Liver (tissue), 9 donors: ENCODE data around the gene CACTIN. TPM values are rescaled to one million over a fixed set of nuclear protein-coding genes. Genes with fewer than 3 reads are reported as not detected.

ENCODE experiments used
- DNase-seq: peaks from one replicate; pipeline ENCODE4 v3.0.0-alpha.2; 2017; ENCODE audit warnings: low spot score
- H3K27ac ChIP-seq, 2 donors: one replicate each; pipeline ENCODE4 v1.7.0; 2013; ENCODE audit warnings: inconsistent platforms in 2 of 2, low read length in 2 of 2, control low read depth in 1 of 2, low read depth in 1 of 2, mild to moderate bottlenecking in 1 of 2
- H3K27me3 ChIP-seq, 4 donors: one replicate each; pipeline versions ENCODE4 v1.6.1 to v1.7.0; 2013; ENCODE audit warnings: low read length in 3 of 4, inconsistent platforms in 1 of 4, mild to moderate bottlenecking in 1 of 4, moderate library complexity in 1 of 4; ENCODE audit not compliant: control insufficient read depth in 4 of 4, insufficient read depth in 4 of 4
- H3K36me3 ChIP-seq, 4 donors: one replicate each; pipeline versions ENCODE4 v1.6.1 to v1.7.0; 2013; ENCODE audit warnings: low read length in 3 of 4, mild to moderate bottlenecking in 3 of 4, low read depth in 1 of 4, moderate library complexity in 1 of 4; ENCODE audit not compliant: control insufficient read depth in 4 of 4, insufficient read depth in 3 of 4
- H3K4me1 ChIP-seq, 4 donors: one replicate each; pipeline versions ENCODE4 v1.6.1 to v1.7.0; 2013; ENCODE audit warnings: low read length in 3 of 4, mild to moderate bottlenecking in 3 of 4, moderate library complexity in 1 of 4; ENCODE audit not compliant: control insufficient read depth in 4 of 4, insufficient read depth in 4 of 4
- H3K4me3 ChIP-seq, 3 donors: one replicate each; pipeline versions ENCODE4 v1.6.1 to v1.7.0; 2013; ENCODE audit warnings: low read length in 3 of 3, control low read depth in 1 of 3, low read depth in 1 of 3, mild to moderate bottlenecking in 1 of 3
- H3K9ac ChIP-seq, 2 donors: one replicate each; pipeline ENCODE4 v1.7.0; 2013; ENCODE audit warnings: low read length in 2 of 2, mild to moderate bottlenecking in 2 of 2, moderate library complexity in 2 of 2, control low read depth in 1 of 2, low read depth in 1 of 2
- H3K9me3 ChIP-seq, 4 donors: one replicate each; pipeline versions ENCODE4 v1.6.1 to v1.7.0; 2013; ENCODE audit warnings: low read length in 3 of 4; ENCODE audit not compliant: control insufficient read depth in 4 of 4
- HNF4G ChIP-seq: IDR thresholded peaks from 2 replicates; pipeline ENCODE4 v1.6.1; 2016; ENCODE audit warnings: antibody characterized with exemption
- RAD21 ChIP-seq, 2 donors: IDR thresholded peaks; 2 replicates each; pipeline ENCODE4 v1.6.1; 2016; ENCODE audit warnings: antibody characterized with exemption in 2 of 2, mild to moderate bottlenecking in 2 of 2
- RXRA ChIP-seq, 2 donors: IDR thresholded peaks; 2 replicates each; pipeline ENCODE4 v1.6.1; 2017 to 2018; ENCODE audit warnings: antibody characterized with exemption in 2 of 2, mild to moderate bottlenecking in 1 of 2
- SP1 ChIP-seq: IDR thresholded peaks from 2 replicates; pipeline ENCODE4 v1.6.1; 2018; ENCODE audit warnings: antibody characterized with exemption, mild to moderate bottlenecking
- TAF1 ChIP-seq: conservative IDR thresholded peaks from 2 replicates; pipeline ENCODE4 v1.6.1; 2016; ENCODE audit warnings: antibody characterized with exemption, mild to moderate bottlenecking
- WGBS: extraction: QIAGEN DNeasy Blood & Tissue Kit; methylation state at CpG from one replicate; pipeline ENCODE4 v1.1.7; 2013; 5-methylcytosine and 5-hydroxymethylcytosine counted together
- polyA plus RNA-seq, 2 donors: library from polyadenylated mRNA; stranded (reverse) in 1 of 2; unstranded in 1 of 2; fragments of 200-250 nt in 1 of 2; fragments of >200 nt in 1 of 2; fragmentation: Nextera tagmentation in 1 of 2; extraction: Ambion mirVana in 1 of 2; gene quantifications; one replicate each; pipeline versions ENCODE4 v1.2.1 to v1.2.3, GENCODE V29; 2013 to 2015
- total RNA-seq, 2 donors: library from RNA; depleted of rRNA; stranded (reverse); fragments of >200 nt; gene quantifications; one replicate each; pipeline ENCODE4 v1.2.3, GENCODE V29; 2014
- TF ChIP-seq, protein P1 (sequence below): IDR thresholded peaks from 2 replicates; pipeline ENCODE4 v1.6.1; 2016; ENCODE audit warnings: antibody characterized with exemption
- TF ChIP-seq, protein P2 (sequence below): IDR thresholded peaks from 2 replicates; pipeline ENCODE4 v1.6.1; 2016; ENCODE audit warnings: antibody characterized with exemption, mild to moderate bottlenecking
- donor health status: healthy.
- donor health status: healthy.
- donor health status: healthy.
- donor health status: healthy.
- donor health status: healthy.

The CACTIN gene
- total and polyA plus RNA-seq, 4 donors, result 1.9 to 13.2 (median 10.0) TPM

DNA sequence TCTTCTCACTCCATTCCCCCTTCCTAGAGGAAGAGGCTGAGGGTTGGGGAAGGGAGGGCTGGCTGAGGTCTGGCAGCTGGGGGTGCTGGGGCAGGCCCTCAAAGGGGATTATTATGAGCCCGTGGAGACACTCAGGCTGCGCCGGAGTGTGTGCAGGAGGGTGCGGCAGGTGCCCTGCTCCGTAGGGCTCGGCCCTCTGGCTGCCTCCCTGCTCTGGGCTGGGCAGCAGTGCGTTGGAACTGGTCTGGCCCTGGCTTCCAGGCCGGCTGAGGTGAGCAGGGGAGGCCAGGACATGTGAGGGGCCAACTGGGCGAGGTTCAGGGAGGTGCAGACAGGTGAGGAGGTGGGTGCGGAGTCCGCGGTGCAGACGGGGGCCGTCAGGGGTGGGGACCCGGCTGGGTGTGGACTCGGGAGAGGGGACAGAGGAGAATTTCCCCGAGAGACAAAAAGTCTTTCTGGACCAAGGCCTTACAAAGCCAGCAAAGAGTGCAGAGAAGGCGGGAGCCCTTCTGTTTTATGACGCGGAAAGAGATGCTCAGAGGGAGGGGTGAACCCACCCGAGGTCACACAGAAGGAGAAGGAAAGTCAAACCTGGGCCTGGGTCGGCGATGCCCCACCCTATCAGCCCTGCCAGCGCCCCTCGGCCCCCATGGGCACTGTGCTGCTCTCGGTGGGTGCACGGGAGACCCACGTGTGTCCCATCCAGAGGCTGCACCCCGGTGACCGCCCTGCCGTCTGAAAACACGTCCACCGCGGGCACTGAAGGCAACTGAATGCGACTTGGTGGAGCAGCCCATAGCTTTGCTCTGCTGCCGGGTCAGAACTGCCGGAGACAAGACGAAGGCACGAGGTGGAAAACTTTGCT lies 42.7 kb upstream of the CACTIN start (continued):
- TF ChIP-seq, protein P1, sequence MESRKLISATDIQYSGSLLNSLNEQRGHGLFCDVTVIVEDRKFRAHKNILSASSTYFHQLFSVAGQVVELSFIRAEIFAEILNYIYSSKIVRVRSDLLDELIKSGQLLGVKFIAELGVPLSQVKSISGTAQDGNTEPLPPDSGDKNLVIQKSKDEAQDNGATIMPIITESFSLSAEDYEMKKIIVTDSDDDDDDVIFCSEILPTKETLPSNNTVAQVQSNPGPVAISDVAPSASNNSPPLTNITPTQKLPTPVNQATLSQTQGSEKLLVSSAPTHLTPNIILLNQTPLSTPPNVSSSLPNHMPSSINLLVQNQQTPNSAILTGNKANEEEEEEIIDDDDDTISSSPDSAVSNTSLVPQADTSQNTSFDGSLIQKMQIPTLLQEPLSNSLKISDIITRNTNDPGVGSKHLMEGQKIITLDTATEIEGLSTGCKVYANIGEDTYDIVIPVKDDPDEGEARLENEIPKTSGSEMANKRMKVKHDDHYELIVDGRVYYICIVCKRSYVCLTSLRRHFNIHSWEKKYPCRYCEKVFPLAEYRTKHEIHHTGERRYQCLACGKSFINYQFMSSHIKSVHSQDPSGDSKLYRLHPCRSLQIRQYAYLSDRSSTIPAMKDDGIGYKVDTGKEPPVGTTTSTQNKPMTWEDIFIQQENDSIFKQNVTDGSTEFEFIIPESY, result no peak
- no peak for TF ChIP-seq RXRA (IDR thresholded peaks at IDR 0.05)

- no peak for DNase-seq
- Histone ChIP-seq H3K4me3 (no peak overlapping the region), H3K27me3 (no peaks in the 10 kb centered on the region), H3K9me3 (no peaks in the 10 kb centered on the region), H3K4me1 (peaks cover 0 to 6% (median 2%) of the 10 kb centered on the region in 4 donors), H3K36me3 (peaks cover 0 to 7% (median 3%) of the 10 kb centered on the region in 4 donors), H3K9ac (no peak overlapping the region), H3K27ac (no peak overlapping the region)
- TF ChIP-seq HNF4G (no peak), SP1 (no peak)
- TF ChIP-seq, protein P2, sequence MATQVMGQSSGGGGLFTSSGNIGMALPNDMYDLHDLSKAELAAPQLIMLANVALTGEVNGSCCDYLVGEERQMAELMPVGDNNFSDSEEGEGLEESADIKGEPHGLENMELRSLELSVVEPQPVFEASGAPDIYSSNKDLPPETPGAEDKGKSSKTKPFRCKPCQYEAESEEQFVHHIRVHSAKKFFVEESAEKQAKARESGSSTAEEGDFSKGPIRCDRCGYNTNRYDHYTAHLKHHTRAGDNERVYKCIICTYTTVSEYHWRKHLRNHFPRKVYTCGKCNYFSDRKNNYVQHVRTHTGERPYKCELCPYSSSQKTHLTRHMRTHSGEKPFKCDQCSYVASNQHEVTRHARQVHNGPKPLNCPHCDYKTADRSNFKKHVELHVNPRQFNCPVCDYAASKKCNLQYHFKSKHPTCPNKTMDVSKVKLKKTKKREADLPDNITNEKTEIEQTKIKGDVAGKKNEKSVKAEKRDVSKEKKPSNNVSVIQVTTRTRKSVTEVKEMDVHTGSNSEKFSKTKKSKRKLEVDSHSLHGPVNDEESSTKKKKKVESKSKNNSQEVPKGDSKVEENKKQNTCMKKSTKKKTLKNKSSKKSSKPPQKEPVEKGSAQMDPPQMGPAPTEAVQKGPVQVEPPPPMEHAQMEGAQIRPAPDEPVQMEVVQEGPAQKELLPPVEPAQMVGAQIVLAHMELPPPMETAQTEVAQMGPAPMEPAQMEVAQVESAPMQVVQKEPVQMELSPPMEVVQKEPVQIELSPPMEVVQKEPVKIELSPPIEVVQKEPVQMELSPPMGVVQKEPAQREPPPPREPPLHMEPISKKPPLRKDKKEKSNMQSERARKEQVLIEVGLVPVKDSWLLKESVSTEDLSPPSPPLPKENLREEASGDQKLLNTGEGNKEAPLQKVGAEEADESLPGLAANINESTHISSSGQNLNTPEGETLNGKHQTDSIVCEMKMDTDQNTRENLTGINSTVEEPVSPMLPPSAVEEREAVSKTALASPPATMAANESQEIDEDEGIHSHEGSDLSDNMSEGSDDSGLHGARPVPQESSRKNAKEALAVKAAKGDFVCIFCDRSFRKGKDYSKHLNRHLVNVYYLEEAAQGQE, result no peak
- TF ChIP-seq, protein P1, result no peak
- WGBS, result 88% methylated on average over 34 of the region's 34 CpGs
Observed at GRCh38 chr19:3668331-3669081, 41.9 kb upstream of the CACTIN start.

DNA sequence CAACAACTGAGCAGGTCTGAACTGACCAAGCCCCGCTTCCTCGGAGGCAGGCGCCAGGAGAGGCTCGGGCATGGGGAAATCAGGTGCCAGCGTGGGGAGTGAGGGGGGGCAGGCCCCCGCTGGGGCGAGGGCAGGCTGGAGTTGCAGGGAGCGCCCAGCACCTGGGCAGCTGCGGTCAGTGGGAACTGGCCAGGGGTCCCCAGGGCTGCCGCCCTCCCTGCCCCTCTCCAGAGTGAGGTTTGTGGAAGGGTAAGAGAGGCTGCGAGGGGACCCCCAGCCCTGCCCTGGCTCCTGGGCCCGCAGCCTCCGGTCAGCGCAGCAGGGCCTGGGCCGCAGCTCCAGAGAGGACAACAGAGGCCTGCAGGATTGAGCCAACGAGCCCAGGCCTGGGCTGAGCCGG lies 41.2 kb upstream of the CACTIN start:
- WGBS, result 93% methylated on average over 17 of the region's 17 CpGs
- no peak for DNase-seq
- Histone ChIP-seq H3K4me3 (no peak overlapping the region), H3K9ac (no peak overlapping the region), H3K27ac (no peak overlapping the region), H3K9me3 (no peaks in the 10 kb centered on the region), H3K4me1 (peaks cover 0 to 6% (median 2%) of the 10 kb centered on the region in 4 donors), H3K27me3 (no peaks in the 10 kb centered on the region), H3K36me3 (peaks cover 0 to 8% (median 3%) of the 10 kb centered on the region in 4 donors)
- TF ChIP-seq, protein P1, result no peak
- TF ChIP-seq RAD21 (IDR thresholded peaks at IDR 0.05), result no peak
- no peak for TF ChIP-seq TAF1
- no peak for TF ChIP-seq SP1
- TF ChIP-seq, protein P2, result no peak
